K562 (cell line): ENCODE data around the gene DBP. TPM values are rescaled to one million over a fixed set of nuclear protein-coding genes. Genes with fewer than 3 reads are reported as not detected.

Source experiments
- BCL6 ChIP-seq: fragments of 250-450 bp; sonication (Bioruptor Pico); IDR thresholded peaks from 2 replicates; pipeline ENCODE4 v1.4.0; 2020
- BCOR ChIP-seq: fragments of 450-650 bp; IDR thresholded peaks from 2 replicates; pipeline ENCODE4 v1.6.1; 2016
- HDAC6 ChIP-seq: IDR thresholded peaks from 2 replicates; pipeline ENCODE4 v1.6.1; 2012; ENCODE audit warnings: low read depth, mild to moderate bottlenecking, control low read depth, inconsistent platforms, low read length, moderate library complexity
- MCM5 ChIP-seq: fragments of 450-650 bp; IDR thresholded peaks from 2 replicates; pipeline ENCODE4 v1.6.1; 2016; ENCODE audit warnings: low read depth
- MXI1 ChIP-seq: IDR thresholded peaks from 2 replicates; pipeline ENCODE4 v1.6.1; 2011; ENCODE audit warnings: low read depth, mild to moderate bottlenecking, improper control_type of control experiment, low read length
- POLR3A ChIP-seq: IDR thresholded peaks from 2 replicates; pipeline ENCODE4 v1.6.1; 2011; ENCODE audit warnings: borderline replicate concordance, mild to moderate bottlenecking, moderate library complexity; ENCODE audit not compliant: insufficient read length, insufficient read depth; ENCODE audit errors: extremely low read depth
- RB1 ChIP-seq: fragments of 450-650 bp; IDR thresholded peaks from 2 replicates; pipeline ENCODE4 v1.6.1; 2017; ENCODE audit warnings: low read depth, mild to moderate bottlenecking
- RBM25 ChIP-seq: fragments of 200-400 bp; formaldehyde crosslinking; IDR thresholded peaks from 2 replicates; pipeline ENCODE4 v1.6.1; 2018; ENCODE audit warnings: low read length, low read depth, moderate library complexity; ENCODE audit not compliant: severe bottlenecking
- SLC30A9 ChIP-seq: fragments of 250-450 bp; sonication (Bioruptor Pico); IDR thresholded peaks from 2 replicates; pipeline ENCODE4 v1.8.0; 2022; ENCODE audit warnings: mild to moderate bottlenecking, moderate library complexity
- YY1 ChIP-seq, 3 experiments: IDR thresholded peaks; 2 replicates each; pipeline ENCODE4 v1.6.1; 2011; ENCODE audit warnings: low read length in 2 of 3, mild to moderate bottlenecking in 2 of 3, moderate library complexity in 2 of 3, borderline replicate concordance in 1 of 3, control low read depth in 1 of 3, low read depth in 1 of 3; ENCODE audit not compliant: insufficient read depth in 3 of 3, insufficient replicate concordance in 2 of 3, control insufficient read depth in 1 of 3, insufficient read length in 1 of 3; ENCODE audit errors: extremely low read depth in 1 of 3
- ZKSCAN8 ChIP-seq: fragments of 200-800 bp; sonication (Bioruptor generic); IDR thresholded peaks from 2 replicates; pipeline ENCODE4 v1.6.1; 2016; ENCODE audit warnings: missing genetic modification characterization, missing compliant biosample characterization
- ZNF699 ChIP-seq: fragments of 250-450 bp; sonication (Bioruptor Pico); IDR thresholded peaks from 2 replicates; pipeline ENCODE4 v1.8.0; 2021; ENCODE audit warnings: mild to moderate bottlenecking, moderate library complexity; ENCODE audit not compliant: insufficient replicate concordance
- polyA plus RNA-seq, 8 experiments: library from polyadenylated mRNA; depleted of rRNA in 4 of 8; stranded (reverse) in 5 of 8; unstranded in 3 of 8; fragments of >200 nt; fragmentation: Nextera tagmentation in 2 of 8; fragmentation: Illumina TruSeq in 1 of 8; extraction: Ambion mirVana in 2 of 8; extraction: Trizol in 1 of 8; gene quantifications; 2 replicates each; pipeline versions ENCODE4 v1.2.1 to v1.2.3, GENCODE V29; 2011 to 2014; ENCODE audit warnings: inconsistent platforms in 1 of 8, missing spikeins in 1 of 8
- total RNA-seq, 7 experiments: library from RNA; depleted of rRNA in 6 of 7; stranded (reverse); fragments of >200 nt in 6 of 7; fragmentation: Illumina TruSeq in 2 of 7; extraction: Trizol in 2 of 7; gene quantifications; 2 replicates each; pipeline versions ENCODE4 v1.2.1 to v1.2.3, GENCODE V29; 2011 to 2021; ENCODE audit warnings: low replicate concordance in 1 of 7
- TF ChIP-seq, protein P1 (sequence below): fragments of 450-650 bp; formaldehyde crosslinking; IDR thresholded peaks from 2 replicates; pipeline ENCODE4 v1.4.0; 2022; ENCODE audit warnings: missing genetic modification characterization
- TF ChIP-seq, protein P2 (sequence below): sonication (generic); formaldehyde crosslinking; IDR thresholded peaks from 2 replicates; pipeline ENCODE4 v1.8.1; 2023; ENCODE audit warnings: mild to moderate bottlenecking, missing genetic modification reagents
- TF ChIP-seq, protein P3 (sequence below): fragments of 450-650 bp; IDR thresholded peaks from 2 replicates; pipeline ENCODE4 v1.6.1; 2018; ENCODE audit warnings: mild to moderate bottlenecking, low read depth; ENCODE audit not compliant: partially characterized antibody
- TF ChIP-seq, protein P4 (sequence below): fragments of 200-800 bp; sonication (Bioruptor generic); IDR thresholded peaks from 2 replicates; pipeline ENCODE4 v1.6.1; 2017; ENCODE audit warnings: missing genetic modification characterization, missing compliant biosample characterization
- TF ChIP-seq, protein P5 (sequence below), 2 experiments: fragments of 450-650 bp in 1 of 2; sonication (generic) in 1 of 2; formaldehyde crosslinking; conservative IDR thresholded peaks; 2 replicates each; pipeline versions ENCODE4 v1.4.0 to v1.8.1; 2020 to 2022; ENCODE audit warnings: mild to moderate bottlenecking in 1 of 2, missing genetic modification reagents in 1 of 2

The DBP gene
- total and polyA plus RNA-seq, 9 of the 15 experiments (the other 6 are each of a cell fraction or from before 2014, with no cell fraction given): 0.25 to 5.5 (median 1.8) TPM

DNA sequence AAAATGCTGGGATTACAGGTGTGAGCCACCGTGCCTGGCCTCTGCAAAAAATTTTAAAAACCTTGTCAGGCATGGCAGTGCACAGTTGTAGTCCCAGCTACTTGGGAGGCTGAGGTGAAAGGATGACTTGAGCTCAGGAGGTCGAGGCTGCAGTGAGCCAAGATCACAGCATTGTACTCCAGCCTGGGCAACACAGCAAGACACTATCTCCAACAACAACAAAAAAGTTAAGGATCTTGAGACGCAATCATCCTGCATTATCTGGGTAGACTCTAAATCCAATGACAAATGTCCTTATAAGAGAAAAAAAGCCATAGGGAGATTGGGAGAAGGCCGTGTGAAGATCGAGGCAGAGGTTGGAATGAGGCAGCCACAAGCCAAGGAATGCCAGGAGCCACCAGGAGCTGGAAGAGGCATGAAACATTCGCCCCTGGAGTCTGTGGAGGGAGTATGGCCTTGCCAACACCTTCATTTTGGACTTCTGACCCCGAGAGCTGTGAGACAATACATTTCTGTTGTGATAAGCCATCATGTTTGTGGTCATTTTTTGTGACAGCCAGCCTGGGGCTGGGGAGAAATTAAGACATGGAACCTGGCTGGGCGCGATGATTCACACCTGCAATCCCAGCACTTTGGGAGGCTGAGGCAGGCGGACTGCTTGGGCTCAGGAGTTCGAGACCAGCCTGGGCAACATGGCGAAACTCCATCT, 13.9 kb upstream of the DBP start (continued):
- no peak for TF ChIP-seq ZNF699 (CRISPR knock-in tag)
- TF ChIP-seq, protein P1, sequence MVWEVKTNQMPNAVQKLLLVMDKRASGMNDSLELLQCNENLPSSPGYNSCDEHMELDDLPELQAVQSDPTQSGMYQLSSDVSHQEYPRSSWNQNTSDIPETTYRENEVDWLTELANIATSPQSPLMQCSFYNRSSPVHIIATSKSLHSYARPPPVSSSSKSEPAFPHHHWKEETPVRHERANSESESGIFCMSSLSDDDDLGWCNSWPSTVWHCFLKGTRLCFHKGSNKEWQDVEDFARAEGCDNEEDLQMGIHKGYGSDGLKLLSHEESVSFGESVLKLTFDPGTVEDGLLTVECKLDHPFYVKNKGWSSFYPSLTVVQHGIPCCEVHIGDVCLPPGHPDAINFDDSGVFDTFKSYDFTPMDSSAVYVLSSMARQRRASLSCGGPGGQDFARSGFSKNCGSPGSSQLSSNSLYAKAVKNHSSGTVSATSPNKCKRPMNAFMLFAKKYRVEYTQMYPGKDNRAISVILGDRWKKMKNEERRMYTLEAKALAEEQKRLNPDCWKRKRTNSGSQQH (CRISPR knock-in tag): no peak
- TF ChIP-seq POLR3A: no peak
- TF ChIP-seq, protein P2, sequence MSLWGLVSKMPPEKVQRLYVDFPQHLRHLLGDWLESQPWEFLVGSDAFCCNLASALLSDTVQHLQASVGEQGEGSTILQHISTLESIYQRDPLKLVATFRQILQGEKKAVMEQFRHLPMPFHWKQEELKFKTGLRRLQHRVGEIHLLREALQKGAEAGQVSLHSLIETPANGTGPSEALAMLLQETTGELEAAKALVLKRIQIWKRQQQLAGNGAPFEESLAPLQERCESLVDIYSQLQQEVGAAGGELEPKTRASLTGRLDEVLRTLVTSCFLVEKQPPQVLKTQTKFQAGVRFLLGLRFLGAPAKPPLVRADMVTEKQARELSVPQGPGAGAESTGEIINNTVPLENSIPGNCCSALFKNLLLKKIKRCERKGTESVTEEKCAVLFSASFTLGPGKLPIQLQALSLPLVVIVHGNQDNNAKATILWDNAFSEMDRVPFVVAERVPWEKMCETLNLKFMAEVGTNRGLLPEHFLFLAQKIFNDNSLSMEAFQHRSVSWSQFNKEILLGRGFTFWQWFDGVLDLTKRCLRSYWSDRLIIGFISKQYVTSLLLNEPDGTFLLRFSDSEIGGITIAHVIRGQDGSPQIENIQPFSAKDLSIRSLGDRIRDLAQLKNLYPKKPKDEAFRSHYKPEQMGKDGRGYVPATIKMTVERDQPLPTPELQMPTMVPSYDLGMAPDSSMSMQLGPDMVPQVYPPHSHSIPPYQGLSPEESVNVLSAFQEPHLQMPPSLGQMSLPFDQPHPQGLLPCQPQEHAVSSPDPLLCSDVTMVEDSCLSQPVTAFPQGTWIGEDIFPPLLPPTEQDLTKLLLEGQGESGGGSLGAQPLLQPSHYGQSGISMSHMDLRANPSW (CRISPR knock-in tag): no peak
- no peak for TF ChIP-seq RB1
- TF ChIP-seq, protein P3, sequence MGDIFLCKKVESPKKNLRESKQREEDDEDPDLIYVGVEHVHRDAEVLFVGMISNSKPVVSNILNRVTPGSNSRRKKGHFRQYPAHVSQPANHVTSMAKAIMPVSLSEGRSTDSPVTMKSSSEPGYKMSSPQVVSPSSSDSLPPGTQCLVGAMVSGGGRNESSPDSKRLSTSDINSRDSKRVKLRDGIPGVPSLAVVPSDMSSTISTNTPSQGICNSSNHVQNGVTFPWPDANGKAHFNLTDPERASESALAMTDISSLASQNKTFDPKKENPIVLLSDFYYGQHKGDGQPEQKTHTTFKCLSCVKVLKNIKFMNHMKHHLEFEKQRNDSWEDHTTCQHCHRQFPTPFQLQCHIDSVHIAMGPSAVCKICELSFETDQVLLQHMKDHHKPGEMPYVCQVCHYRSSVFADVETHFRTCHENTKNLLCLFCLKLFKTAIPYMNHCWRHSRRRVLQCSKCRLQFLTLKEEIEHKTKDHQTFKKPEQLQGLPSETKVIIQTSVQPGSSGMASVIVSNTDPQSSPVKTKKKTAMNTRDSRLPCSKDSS: no peak
- TF ChIP-seq BCOR: peak; percentile 84
- TF ChIP-seq, protein P4, sequence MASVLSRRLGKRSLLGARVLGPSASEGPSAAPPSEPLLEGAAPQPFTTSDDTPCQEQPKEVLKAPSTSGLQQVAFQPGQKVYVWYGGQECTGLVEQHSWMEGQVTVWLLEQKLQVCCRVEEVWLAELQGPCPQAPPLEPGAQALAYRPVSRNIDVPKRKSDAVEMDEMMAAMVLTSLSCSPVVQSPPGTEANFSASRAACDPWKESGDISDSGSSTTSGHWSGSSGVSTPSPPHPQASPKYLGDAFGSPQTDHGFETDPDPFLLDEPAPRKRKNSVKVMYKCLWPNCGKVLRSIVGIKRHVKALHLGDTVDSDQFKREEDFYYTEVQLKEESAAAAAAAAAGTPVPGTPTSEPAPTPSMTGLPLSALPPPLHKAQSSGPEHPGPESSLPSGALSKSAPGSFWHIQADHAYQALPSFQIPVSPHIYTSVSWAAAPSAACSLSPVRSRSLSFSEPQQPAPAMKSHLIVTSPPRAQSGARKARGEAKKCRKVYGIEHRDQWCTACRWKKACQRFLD (CRISPR knock-in tag): no peak
- TF ChIP-seq RBM25: peak; percentile 34
- no peak for TF ChIP-seq HDAC6
- no peak for TF ChIP-seq YY1 (IDR thresholded peaks at IDR 0.05; ENCODE audit: borderline replicate concordance in 1 of 3, control insufficient read depth in 1 of 3, extremely low read depth in 1 of 3, insufficient read depth in 3 of 3, insufficient read length in 1 of 3, insufficient replicate concordance in 2 of 3, low read depth in 1 of 3, low read length in 2 of 3)
- TF ChIP-seq BCL6: no peak
- TF ChIP-seq MXI1: no peak
- TF ChIP-seq, protein P5, sequence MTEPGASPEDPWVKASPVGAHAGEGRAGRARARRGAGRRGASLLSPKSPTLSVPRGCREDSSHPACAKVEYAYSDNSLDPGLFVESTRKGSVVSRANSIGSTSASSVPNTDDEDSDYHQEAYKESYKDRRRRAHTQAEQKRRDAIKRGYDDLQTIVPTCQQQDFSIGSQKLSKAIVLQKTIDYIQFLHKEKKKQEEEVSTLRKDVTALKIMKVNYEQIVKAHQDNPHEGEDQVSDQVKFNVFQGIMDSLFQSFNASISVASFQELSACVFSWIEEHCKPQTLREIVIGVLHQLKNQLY (CRISPR knock-in tag; conservative IDR thresholded peaks at IDR 0.05): no peak
- TF ChIP-seq MCM5: no peak
- no peak for TF ChIP-seq ZKSCAN8 (CRISPR knock-in tag)
- no peak for TF ChIP-seq SLC30A9
